Activated naive CD8-positive, alpha-beta T cell treated with anti-CD3 and anti-CD28 coated beads, Interleukin-2, amount 50 U/mL, for 24 hours (primary cell): Measurements from ENCODE around the gene CFAP57.
A peak's percentile ranks its signal among the peaks of the same experiment; 100 is the strongest.

Experiments
- ATAC-seq: fragments of 150-1000 bp; cut with Tn5 transposase; one replicate; pipeline ENCODE4 v1.10.0; 2021
- DNase-seq: peaks from one replicate; pipeline ENCODE4 v3.0.0; 2021
- H3K27ac Mint-ChIP-seq: one replicate; pipeline ENCODE4 v1.8.0; 2021; ENCODE audit warnings: mild to moderate bottlenecking, mixed read lengths
- H3K27me3 Mint-ChIP-seq: one replicate; pipeline ENCODE4 v1.8.0; 2021; ENCODE audit warnings: mixed read lengths
- H3K36me3 Mint-ChIP-seq: one replicate; pipeline ENCODE4 v1.8.0; 2021; ENCODE audit warnings: low read depth, mixed read lengths
- H3K4me1 Mint-ChIP-seq: one replicate; pipeline ENCODE4 v1.8.0; 2021; ENCODE audit warnings: mixed read lengths
- H3K4me3 Mint-ChIP-seq: one replicate; pipeline ENCODE4 v1.8.0; 2021; ENCODE audit warnings: mild to moderate bottlenecking, moderate library complexity, mixed read lengths
- H3K9me3 Mint-ChIP-seq: one replicate; pipeline ENCODE4 v1.8.0; 2021; ENCODE audit warnings: mixed read lengths

The CFAP57 gene

GRCh38 chr1:43227143-43227764, 55.1 kb downstream of the CFAP57 start:
- peak; percentile 91 for ATAC-seq
- Mint-ChIP-seq H3K27ac (no peak overlapping the region), H3K27me3 (no peaks in the 10 kb centered on the region), H3K4me3 (no peak overlapping the region), H3K9me3 (no peaks in the 10 kb centered on the region), H3K4me1 (no peaks in the 10 kb centered on the region), H3K36me3 (no peaks in the 10 kb centered on the region)
- peak; percentile 86 for DNase-seq

GRCh38 chr1:43229826-43230780, 58.0 kb downstream of the CFAP57 start:
- Mint-ChIP-seq H3K27ac (no peak overlapping the region), H3K4me3 (no peak overlapping the region), H3K9me3 (no peaks in the 10 kb centered on the region), H3K36me3 (no peaks in the 10 kb centered on the region), H3K27me3 (no peaks in the 10 kb centered on the region), H3K4me1 (no peaks in the 10 kb centered on the region)
- DNase-seq (no peak), ATAC-seq (no peak)

- no peak for ATAC-seq
- no peaks in the 10 kb centered on the region for H3K27me3 Mint-ChIP-seq
- no peak overlapping the region for H3K27ac Mint-ChIP-seq
- no peak overlapping the region for H3K4me3 Mint-ChIP-seq
- no peaks in the 10 kb centered on the region for H3K9me3 Mint-ChIP-seq
- H3K36me3 Mint-ChIP-seq, result no peaks in the 10 kb centered on the region
- no peaks in the 10 kb centered on the region for H3K4me1 Mint-ChIP-seq
- DNase-seq, result no peak
Measured at GRCh38 chr1:43232074-43232473, 59.9 kb downstream of the CFAP57 start.

- Mint-ChIP-seq H3K4me1 (no peaks in the 10 kb centered on the region), H3K4me3 (no peak overlapping the region), H3K27ac (no peak overlapping the region), H3K27me3 (no peaks in the 10 kb centered on the region), H3K36me3 (no peaks in the 10 kb centered on the region), H3K9me3 (no peaks in the 10 kb centered on the region)
- ATAC-seq, result no peak
- no peak for DNase-seq
Measured at GRCh38 chr1:43232482-43232881, 60.4 kb downstream of the CFAP57 start.

- H3K27me3 Mint-ChIP-seq, result no peaks in the 10 kb centered on the region
- DNase-seq, result no peak
- no peak overlapping the region for H3K4me3 Mint-ChIP-seq
- ATAC-seq, result no peak
- no peaks in the 10 kb centered on the region for H3K36me3 Mint-ChIP-seq
- H3K9me3 Mint-ChIP-seq, result no peaks in the 10 kb centered on the region
- H3K4me1 Mint-ChIP-seq, result no peaks in the 10 kb centered on the region
- no peak overlapping the region for H3K27ac Mint-ChIP-seq
Measured at GRCh38 chr1:43233631-43234030, 61.5 kb downstream of the CFAP57 start.

- Mint-ChIP-seq H3K27me3 (peaks cover 2% of the 10 kb centered on the region), H3K27ac (no peak overlapping the region), H3K4me1 (peaks cover 4% of the 10 kb centered on the region), H3K4me3 (no peak overlapping the region), H3K9me3 (no peaks in the 10 kb centered on the region), H3K36me3 (no peaks in the 10 kb centered on the region)
- ATAC-seq, result no peak
- no peak for DNase-seq
Measured at GRCh38 chr1:43234267-43234666, 62.1 kb downstream of the CFAP57 start.

- Mint-ChIP-seq H3K27ac (no peak overlapping the region), H3K36me3 (no peaks in the 10 kb centered on the region), H3K27me3 (peaks cover 2% of the 10 kb centered on the region), H3K9me3 (no peaks in the 10 kb centered on the region), H3K4me1 (peaks cover 4% of the 10 kb centered on the region), H3K4me3 (no peak overlapping the region)
- no peak for ATAC-seq
- DNase-seq, result no peak
Measured at GRCh38 chr1:43235040-43235439, 62.9 kb downstream of the CFAP57 start.

GRCh38 chr1:43235451-43236121, 63.5 kb downstream of the CFAP57 start:
- H3K27ac Mint-ChIP-seq, result no peak overlapping the region
- peaks cover 2% of the 10 kb centered on the region for H3K27me3 Mint-ChIP-seq
- H3K9me3 Mint-ChIP-seq, result peaks cover 4% of the 10 kb centered on the region
- H3K4me1 Mint-ChIP-seq, result peaks cover 4% of the 10 kb centered on the region
- no peak overlapping the region for H3K4me3 Mint-ChIP-seq
- ATAC-seq (no peak), DNase-seq (no peak)
- no peaks in the 10 kb centered on the region for H3K36me3 Mint-ChIP-seq

GRCh38 chr1:43237121-43237520, 65.0 kb downstream of the CFAP57 start:
- Mint-ChIP-seq H3K27ac (no peak overlapping the region), H3K4me1 (peaks cover 4% of the 10 kb centered on the region), H3K4me3 (no peak overlapping the region), H3K27me3 (peaks cover 2% of the 10 kb centered on the region), H3K36me3 (no peaks in the 10 kb centered on the region), H3K9me3 (peaks cover 4% of the 10 kb centered on the region)
- no peak for DNase-seq
- ATAC-seq, result no peak

- H3K27ac Mint-ChIP-seq, result no peak overlapping the region
- ATAC-seq, result no peak
- no peak overlapping the region for H3K4me3 Mint-ChIP-seq
- H3K9me3 Mint-ChIP-seq, result peaks cover 4% of the 10 kb centered on the region
- DNase-seq, result peak; percentile 44
- peaks cover 2% of the 10 kb centered on the region for H3K27me3 Mint-ChIP-seq
- H3K4me1 Mint-ChIP-seq, result peaks cover 4% of the 10 kb centered on the region
- no peaks in the 10 kb centered on the region for H3K36me3 Mint-ChIP-seq
Measured at GRCh38 chr1:43238085-43238484, 66.0 kb downstream of the CFAP57 start.

GRCh38 chr1:43238991-43239469, 66.9 kb downstream of the CFAP57 start:
- Mint-ChIP-seq H3K27ac (no peak overlapping the region), H3K36me3 (no peaks in the 10 kb centered on the region), H3K27me3 (peaks cover 2% of the 10 kb centered on the region), H3K4me1 (peaks cover 4% of the 10 kb centered on the region), H3K4me3 (no peak overlapping the region), H3K9me3 (peaks cover 4% of the 10 kb centered on the region)
- no peak for ATAC-seq
- no peak for DNase-seq

GRCh38 chr1:43239484-43239883, 67.4 kb downstream of the CFAP57 start:
- no peak overlapping the region for H3K27ac Mint-ChIP-seq
- DNase-seq (no peak), ATAC-seq (no peak)
- H3K27me3 Mint-ChIP-seq, result peaks cover 2% of the 10 kb centered on the region
- peaks cover 4% of the 10 kb centered on the region for H3K4me1 Mint-ChIP-seq
- H3K4me3 Mint-ChIP-seq, result no peak overlapping the region
- H3K9me3 Mint-ChIP-seq, result peaks cover 4% of the 10 kb centered on the region
- H3K36me3 Mint-ChIP-seq, result no peaks in the 10 kb centered on the region

GRCh38 chr1:43241413-43241836, 69.3 kb downstream of the CFAP57 start:
- Mint-ChIP-seq H3K4me1 (peaks cover 4% of the 10 kb centered on the region), H3K36me3 (no peaks in the 10 kb centered on the region), H3K9me3 (peaks cover 7% of the 10 kb centered on the region), H3K4me3 (no peak overlapping the region), H3K27ac (no peak overlapping the region), H3K27me3 (peaks cover 2% of the 10 kb centered on the region)
- DNase-seq (no peak), ATAC-seq (no peak)

GRCh38 chr1:43243299-43243698, 71.2 kb downstream of the CFAP57 start:
- Mint-ChIP-seq H3K4me3 (no peak overlapping the region), H3K36me3 (no peaks in the 10 kb centered on the region), H3K27ac (no peak overlapping the region), H3K9me3 (peaks cover 8% of the 10 kb centered on the region), H3K27me3 (peaks cover 4% of the 10 kb centered on the region), H3K4me1 (peaks cover 4% of the 10 kb centered on the region)
- DNase-seq (no peak), ATAC-seq (no peak)
